Measurements from ENCODE around the gene ERC2. TPM values are rescaled to one million over a fixed set of nuclear protein-coding genes. Genes with fewer than 3 reads are reported as not detected.

The ERC2 gene
- polyA plus RNA-seq, 2 of the 4 experiments (the other 2 are of a cell fraction), result 0.16 TPM; not detected in 1

- CTCF ChIA-PET, result no interaction called here
- Histone ChIP-seq H3K9me3 (no peaks in the 10 kb centered on the region), H3K4me1 (peaks cover 55% of the 10 kb centered on the region), H3K27ac (0 out of 6 replicates have a peak overlapping the region, but pooled peaks of 1 of the 2 experiments have one; percentile 38), H3K4me2 (no peak overlapping the region), H3K4me3 (no peak overlapping the region)
- no peak for DNase-seq (ENCODE audit: low read depth in 1 of 2, low spot score in 1 of 2)
- no peak for ATAC-seq
- POLR2A ChIA-PET, result no interaction called here
- TF ChIP-seq PHF8 (IDR thresholded peaks at IDR 0.05; ENCODE audit: borderline replicate concordance, low read depth) (no peak), JUN (IDR thresholded peaks at IDR 0.05) (no peak), SREBF2 (IDR thresholded peaks at IDR 0.05) (no peak), RFX5 (IDR thresholded peaks at IDR 0.05) (no peak), EHMT2 (IDR thresholded peaks at IDR 0.05; ENCODE audit: low read depth) (no peak)
- 90% methylated on average over 2 of the region's 2 CpGs for WGBS (ENCODE audit: missing lambda C conversion rate)
- FAIRE-seq, result no peak
Measured at GRCh38 chr3:56130036-56130435, 338.2 kb downstream of the ERC2 start.

- Histone ChIP-seq H3K4me1 (peaks cover 32% of the 10 kb centered on the region), H3K4me3 (no peak overlapping the region), H3K9me3 (no peaks in the 10 kb centered on the region), H3K27ac (0 out of 6 replicates have a peak overlapping the region, but pooled peaks of 1 of the 2 experiments have one; percentile 26), H3K4me2 (no peak overlapping the region)
- ATAC-seq, result no peak
- POLR2A ChIA-PET, result no interaction called here
- DNase-seq (ENCODE audit: low read depth in 1 of 2, low spot score in 1 of 2), result no peak
- TF ChIP-seq CTCF (IDR thresholded peaks at IDR 0.05), result no peak
- no peak for TF ChIP-seq RNF2 (IDR thresholded peaks at IDR 0.05; ENCODE audit: borderline replicate concordance, low read depth)
- no peak for TF ChIP-seq ZNF302 (CRISPR knock-in tag; IDR thresholded peaks at IDR 0.05)
- no peak for TF ChIP-seq KDM5A (IDR thresholded peaks at IDR 0.05)
- no peak for TF ChIP-seq BHLHE40 (IDR thresholded peaks at IDR 0.05; ENCODE audit: low read depth, low read length)
- TF ChIP-seq EP300 (IDR thresholded peaks at IDR 0.05), result no peak
- TF ChIP-seq ATOH8 (CRISPR knock-in tag; IDR thresholded peaks at IDR 0.05; ENCODE audit: low read depth), result no peak
- no peak for TF ChIP-seq NFE2L2 (conservative IDR thresholded peaks at IDR 0.05; ENCODE audit: low read length)
- TF ChIP-seq MYC (IDR thresholded peaks at IDR 0.05; ENCODE audit: borderline replicate concordance, low read length), result no peak
- TF ChIP-seq CBX2 (IDR thresholded peaks at IDR 0.05; ENCODE audit: borderline replicate concordance, low read depth), result no peak
- TF ChIP-seq ELK1 (IDR thresholded peaks at IDR 0.05; ENCODE audit: low read depth, low read length), result no peak
- TF ChIP-seq SREBF2 (IDR thresholded peaks at IDR 0.05), result no peak
- TF ChIP-seq RCOR1 (IDR thresholded peaks at IDR 0.05; ENCODE audit: low read depth, low read length), result no peak
- no peak for TF ChIP-seq EHF (CRISPR knock-in tag; IDR thresholded peaks at IDR 0.05)
- TF ChIP-seq HEYL (CRISPR knock-in tag; IDR thresholded peaks at IDR 0.05), result no peak
- TF ChIP-seq MAX (IDR thresholded peaks at IDR 0.05), result no peak
- no peak for TF ChIP-seq E2F6 (IDR thresholded peaks at IDR 0.05; ENCODE audit: borderline replicate concordance, low read depth)
- no peak for TF ChIP-seq CBX8 (IDR thresholded peaks at IDR 0.05)
- TF ChIP-seq RAD21 (conservative IDR thresholded peaks at IDR 0.05 in 1 of 2, IDR thresholded peaks at IDR 0.05 in 1 of 2), result no peak
- TF ChIP-seq HOXB5 (CRISPR knock-in tag; IDR thresholded peaks at IDR 0.05), result no peak
- no peak for FAIRE-seq
- CTCF ChIA-PET, result interaction anchor here (0.6 kb wide), 1 partner anchor 759 kb away, joined by 3 read pairs; no protein-coding TSS in a partner anchor
Measured at GRCh38 chr3:56126632-56127031, 341.6 kb downstream of the ERC2 start.
